BLaER1 (cell line): ENCODE data around the gene ITPKB.
A peak's percentile ranks its signal among the peaks of the same experiment; 100 is the strongest.

Experiments used
- H3K27ac ChIP-seq: shearing (Covaris generic); formaldehyde crosslinking; 2 replicates; pipeline ENCODE4 v1.8.1; 2022
- H3K27me3 ChIP-seq: shearing (Covaris generic); formaldehyde crosslinking; 2 replicates; pipeline ENCODE4 v1.8.1; 2022
- H3K36me3 ChIP-seq: shearing (Covaris generic); formaldehyde crosslinking; 2 replicates; pipeline ENCODE4 v1.8.1; 2022
- H3K4me1 ChIP-seq: shearing (Covaris generic); formaldehyde crosslinking; 2 replicates; pipeline ENCODE4 v1.8.1; 2022
- H3K4me2 ChIP-seq: shearing (Covaris generic); formaldehyde crosslinking; 2 replicates; pipeline ENCODE4 v1.8.1; 2022
- H3K4me3 ChIP-seq: shearing (Covaris generic); formaldehyde crosslinking; 2 replicates; pipeline ENCODE4 v1.8.1; 2022
- H3K9ac ChIP-seq: shearing (Covaris generic); formaldehyde crosslinking; 2 replicates; pipeline ENCODE4 v1.8.1; 2022
- H3K9me3 ChIP-seq: shearing (Covaris generic); formaldehyde crosslinking; 2 replicates; pipeline ENCODE4 v1.8.1; 2022
- H4K20me1 ChIP-seq: shearing (Covaris generic); formaldehyde crosslinking; 2 replicates; pipeline ENCODE4 v1.8.1; 2022
- Cebpa-rat ChIP-seq: shearing (Covaris generic); IDR thresholded peaks from 2 replicates; pipeline ENCODE4 v1.8.1; 2022

ITPKB gene

GRCh38 chr1:226611301-226611700, 127.8 kb downstream of the ITPKB start:
- Histone ChIP-seq H3K36me3 (no peaks in the 10 kb centered on the region), H3K4me2 (peak overlapping the region; percentile 86; the same call in 1 of the 2 replicates), H3K27ac (no peak overlapping the region), H4K20me1 (no peaks in the 10 kb centered on the region), H3K4me3 (no peak overlapping the region), H3K9ac (no peak overlapping the region), H3K9me3 (peaks cover 9% of the 10 kb centered on the region), H3K4me1 (peaks cover 44% of the 10 kb centered on the region), H3K27me3 (no peaks in the 10 kb centered on the region)
- no peak for TF ChIP-seq Cebpa-rat

DNA sequence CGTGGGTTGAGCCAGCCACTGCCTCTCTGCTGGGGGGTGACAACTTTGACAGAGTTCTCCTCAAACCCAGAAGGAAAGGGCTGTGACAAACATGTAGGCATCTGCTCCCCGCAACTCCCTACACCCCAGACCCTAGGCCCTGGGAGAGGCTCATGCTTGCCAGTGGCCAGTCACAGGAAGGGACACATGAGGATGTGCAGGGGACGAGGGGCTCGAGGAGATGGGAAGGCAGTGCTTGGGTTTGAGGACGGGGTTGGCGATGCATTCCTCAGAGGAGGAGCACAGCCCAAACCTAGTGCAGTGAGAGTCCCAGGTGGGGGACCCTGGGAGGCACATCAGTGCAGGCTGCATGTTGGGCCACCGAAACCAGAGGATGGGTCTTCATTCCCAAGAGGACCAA, 128.4 kb downstream of the ITPKB start:
- Histone ChIP-seq H3K4me1 (peaks cover 41% of the 10 kb centered on the region), H3K27ac (peak overlapping the region; percentile 51; the same call in 1 of the 2 replicates), H3K4me3 (no peak overlapping the region), H3K9ac (no peak overlapping the region), H3K36me3 (no peaks in the 10 kb centered on the region), H3K4me2 (peak overlapping the region; percentile 86), H3K9me3 (peaks cover 3% of the 10 kb centered on the region; the same call in 1 of the 2 replicates), H4K20me1 (no peaks in the 10 kb centered on the region), H3K27me3 (no peaks in the 10 kb centered on the region)
- no peak for TF ChIP-seq Cebpa-rat

DNA sequence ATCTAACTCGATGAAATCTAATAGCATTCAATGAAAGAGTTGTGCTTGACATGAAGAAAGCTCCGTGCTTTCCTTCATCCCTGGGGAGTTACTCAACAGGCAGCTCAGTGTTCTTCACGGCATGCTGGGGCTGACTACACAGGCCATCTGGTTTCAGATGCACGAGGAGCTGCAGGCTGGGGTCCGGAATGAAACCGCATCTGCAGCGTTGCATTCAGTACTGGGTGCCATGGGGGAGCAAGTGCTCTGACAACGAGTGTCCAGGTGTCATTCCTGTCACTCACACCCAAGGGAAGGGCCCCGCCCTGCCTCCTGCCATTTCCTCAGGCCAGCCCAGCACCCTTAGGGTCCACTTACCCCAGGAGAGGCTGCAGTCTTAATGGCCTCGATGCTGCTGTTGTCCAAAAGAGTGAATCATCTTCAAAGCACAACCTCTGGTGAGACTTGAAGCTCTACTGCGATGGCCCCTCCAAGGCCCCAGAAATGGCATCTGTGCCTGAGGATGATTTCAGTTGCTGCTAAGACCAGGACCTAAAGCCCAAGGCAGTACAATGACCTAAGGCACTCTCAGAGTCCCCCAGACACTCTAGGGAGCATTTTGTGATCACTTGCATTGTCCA, 129.1 kb downstream of the ITPKB start:
- TF ChIP-seq Cebpa-rat: peak; percentile 89
- Histone ChIP-seq H3K27me3 (no peaks in the 10 kb centered on the region), H3K4me3 (no peak overlapping the region), H3K4me2 (peak overlapping the region; percentile 86), H4K20me1 (no peaks in the 10 kb centered on the region), H3K4me1 (peaks cover 38% of the 10 kb centered on the region), H3K27ac (peak overlapping the region; percentile 51; the same call in 1 of the 2 replicates), H3K9me3 (no peaks in the 10 kb centered on the region), H3K36me3 (no peaks in the 10 kb centered on the region), H3K9ac (0 out of 2 replicates have a peak overlapping the region, but pooled peaks have one; percentile 26)

GRCh38 chr1:226608699-226609505, 130.2 kb downstream of the ITPKB start:
- Histone ChIP-seq H3K4me2 (peak overlapping the region; percentile 86), H3K9me3 (no peaks in the 10 kb centered on the region), H3K36me3 (no peaks in the 10 kb centered on the region), H3K27ac (peak overlapping the region; percentile 51; the same call in 1 of the 2 replicates), H3K27me3 (no peaks in the 10 kb centered on the region), H4K20me1 (no peaks in the 10 kb centered on the region), H3K4me1 (peaks cover 48% of the 10 kb centered on the region), H3K9ac (0 out of 2 replicates have a peak overlapping the region, but pooled peaks have one; percentile 26), H3K4me3 (no peak overlapping the region)
- TF ChIP-seq Cebpa-rat: no peak

DNA sequence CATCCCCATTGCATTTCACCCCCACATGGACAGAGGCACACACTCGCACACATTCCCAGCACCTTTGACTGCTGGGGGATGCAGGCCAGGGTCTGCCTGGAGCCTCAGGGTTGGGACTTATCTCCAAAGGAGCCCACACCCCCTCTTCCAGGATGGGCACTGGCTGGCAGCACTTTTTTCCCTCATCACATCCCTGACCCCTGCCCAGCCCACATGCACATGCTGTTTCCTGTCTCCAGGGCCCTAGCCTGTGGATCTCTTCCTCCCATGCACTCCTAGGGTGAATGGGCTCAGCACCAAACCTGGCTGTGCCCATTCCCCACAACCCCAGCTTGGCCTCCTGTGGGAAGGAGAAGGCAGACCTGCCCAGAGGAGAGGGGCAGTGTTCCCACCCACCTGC, 131.3 kb downstream of the ITPKB start:
- peak overlapping the region; percentile 22 for H3K4me2 ChIP-seq
- no peak overlapping the region for H3K9ac ChIP-seq
- no peak for TF ChIP-seq Cebpa-rat
- H3K9me3 ChIP-seq: no peaks in the 10 kb centered on the region
- H3K27ac ChIP-seq: no peak overlapping the region
- H3K4me3 ChIP-seq: no peak overlapping the region
- H4K20me1 ChIP-seq: no peaks in the 10 kb centered on the region
- H3K27me3 ChIP-seq: no peaks in the 10 kb centered on the region
- H3K4me1 ChIP-seq: peaks cover 59% of the 10 kb centered on the region
- no peaks in the 10 kb centered on the region for H3K36me3 ChIP-seq

- Histone ChIP-seq H3K27ac (no peak overlapping the region), H3K9me3 (no peaks in the 10 kb centered on the region), H4K20me1 (no peaks in the 10 kb centered on the region), H3K9ac (no peak overlapping the region), H3K27me3 (no peaks in the 10 kb centered on the region), H3K36me3 (no peaks in the 10 kb centered on the region), H3K4me2 (no peak overlapping the region), H3K4me1 (peaks cover 64% of the 10 kb centered on the region), H3K4me3 (no peak overlapping the region)
- no peak for TF ChIP-seq Cebpa-rat
Observed at GRCh38 chr1:226607268-226607660, 131.8 kb downstream of the ITPKB start.

- H3K27me3 ChIP-seq: no peaks in the 10 kb centered on the region
- no peak overlapping the region for H3K4me3 ChIP-seq
- no peaks in the 10 kb centered on the region for H3K36me3 ChIP-seq
- no peak overlapping the region for H3K4me2 ChIP-seq
- no peaks in the 10 kb centered on the region for H4K20me1 ChIP-seq
- peaks cover 68% of the 10 kb centered on the region for H3K4me1 ChIP-seq
- TF ChIP-seq Cebpa-rat: no peak
- H3K27ac ChIP-seq: no peak overlapping the region
- H3K9me3 ChIP-seq: no peaks in the 10 kb centered on the region
- no peak overlapping the region for H3K9ac ChIP-seq
Observed at GRCh38 chr1:226606311-226607267, 132.5 kb downstream of the ITPKB start.

DNA sequence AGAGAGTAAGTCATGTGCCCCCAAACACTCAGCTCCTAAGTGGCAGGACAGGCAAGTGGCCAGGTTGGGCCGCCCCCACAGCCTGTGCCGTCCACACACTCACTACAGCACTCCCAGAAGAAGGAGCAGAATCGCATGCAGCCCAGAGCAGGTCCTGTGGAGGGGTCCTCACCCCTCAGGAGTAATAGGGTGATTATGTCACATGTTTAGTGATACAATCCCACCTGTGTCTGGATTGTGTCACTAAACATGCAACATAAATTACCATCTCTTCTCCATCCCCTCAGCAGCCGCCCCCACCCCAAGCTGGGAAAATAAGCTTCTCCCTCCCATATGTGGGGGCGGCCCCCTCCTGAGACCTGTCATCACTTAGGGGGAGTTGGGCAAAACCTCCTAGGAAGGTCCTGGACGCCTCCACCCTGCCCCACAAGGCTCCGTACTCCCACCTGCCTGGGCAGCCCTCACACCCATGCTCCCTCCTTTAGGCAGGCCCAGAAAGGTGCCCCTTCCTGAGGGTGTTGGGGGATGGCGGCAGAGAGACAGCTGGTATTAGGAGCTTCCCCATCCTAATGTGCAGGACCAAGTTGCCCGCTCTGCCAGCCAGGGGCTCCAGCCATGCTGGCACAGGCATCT, 133.6 kb downstream of the ITPKB start:
- TF ChIP-seq Cebpa-rat: no peak
- H4K20me1 ChIP-seq: no peaks in the 10 kb centered on the region
- H3K27me3 ChIP-seq: no peaks in the 10 kb centered on the region
- peaks cover 58% of the 10 kb centered on the region for H3K4me1 ChIP-seq
- H3K4me2 ChIP-seq: no peak overlapping the region
- H3K4me3 ChIP-seq: no peak overlapping the region
- H3K9ac ChIP-seq: no peak overlapping the region
- no peaks in the 10 kb centered on the region for H3K9me3 ChIP-seq
- no peak overlapping the region for H3K27ac ChIP-seq
- no peaks in the 10 kb centered on the region for H3K36me3 ChIP-seq

- H3K4me3 ChIP-seq: no peak overlapping the region
- no peaks in the 10 kb centered on the region for H3K36me3 ChIP-seq
- no peak overlapping the region for H3K27ac ChIP-seq
- H3K9me3 ChIP-seq: no peaks in the 10 kb centered on the region
- no peak overlapping the region for H3K9ac ChIP-seq
- no peak for TF ChIP-seq Cebpa-rat
- H3K4me2 ChIP-seq: peak overlapping the region; percentile 63; the same call in 1 of the 2 replicates
- peaks cover 52% of the 10 kb centered on the region for H3K4me1 ChIP-seq
- H4K20me1 ChIP-seq: no peaks in the 10 kb centered on the region
- H3K27me3 ChIP-seq: no peaks in the 10 kb centered on the region
Observed at GRCh38 chr1:226604560-226605317, 134.3 kb downstream of the ITPKB start.
